Tibial nerve (tissue), 4 donors: ENCODE results near the gene VTN. TPM values are rescaled to one million over a fixed set of nuclear protein-coding genes. Genes with fewer than 3 reads are reported as not detected.

Source experiments
- DNase-seq, 2 donors: peaks; one replicate each; pipeline ENCODE4 v3.0.0-alpha.2; 2019; ENCODE audit warnings: low spot score in 2 of 2
- H3K27ac ChIP-seq, 4 donors: fragments of 200-600 bp; sonication (generic) in 3 of 4; one replicate each; pipeline ENCODE4 v1.5.1; 2017 to 2019; ENCODE audit warnings: mild to moderate bottlenecking in 1 of 4
- H3K27me3 ChIP-seq, 2 donors: fragments of 200-600 bp; sonication (generic) in 1 of 2; one replicate each; pipeline versions ENCODE4 v1.5.1 to v1.6.0; 2017 to 2019
- H3K36me3 ChIP-seq, 3 donors: fragments of 200-600 bp; sonication (generic); one replicate each; pipeline ENCODE4 v1.5.1; 2018 to 2019
- H3K4me1 ChIP-seq, 4 donors: fragments of 200-600 bp; sonication (generic) in 3 of 4; one replicate each; pipeline ENCODE4 v1.5.1; 2017 to 2019
- H3K4me3 ChIP-seq, 4 donors: fragments of 200-600 bp; sonication (generic) in 3 of 4; one replicate each; pipeline ENCODE4 v1.5.1; 2017 to 2019; ENCODE audit warnings: mild to moderate bottlenecking in 1 of 4, moderate library complexity in 1 of 4
- H3K9me3 ChIP-seq, 4 donors: fragments of 200-600 bp; sonication (generic) in 3 of 4; one replicate each; pipeline ENCODE4 v1.5.1; 2017 to 2019
- EP300 ChIP-seq, 2 donors: sonication (generic); formaldehyde crosslinking; IDR thresholded peaks; one replicate each; pipeline ENCODE4 v1.6.1; 2017; ENCODE audit warnings: antibody characterized with exemption in 2 of 2, mild to moderate bottlenecking in 1 of 2
- POLR2A ChIP-seq, 2 donors: fragments of 450-650 bp; IDR thresholded peaks; one replicate each; pipeline ENCODE4 v1.6.1; 2017; ENCODE audit warnings: antibody characterized with exemption in 2 of 2, mild to moderate bottlenecking in 2 of 2, moderate library complexity in 2 of 2
- WGBS, 2 donors: methylation state at CpG; one replicate each; pipeline ENCODE4 v1.1.5; 2018; 5-methylcytosine and 5-hydroxymethylcytosine counted together
- total RNA-seq, 4 donors: library from RNA; depleted of rRNA; stranded (reverse); fragments of >200 nt; gene quantifications; one replicate each; pipeline ENCODE4 v1.1.0, GENCODE V29; 2016
- TF ChIP-seq, protein P1 (sequence below), 5 experiments: fragments of 200-600 bp in 3 of 5; fragments of 450-650 bp in 2 of 5; sonication (generic) in 3 of 5; IDR thresholded peaks; one replicate each; pipeline ENCODE4 v1.5.1; 2016 to 2019; ENCODE audit warnings: antibody characterized with exemption in 5 of 5, mild to moderate bottlenecking in 3 of 5, moderate library complexity in 2 of 5

Gene VTN
- total RNA-seq, 4 donors from 2014 or later: 0.90 to 22.7 (median 1.8) TPM

GRCh38 chr17:28399808-28400207 is 29.7 kb upstream of the VTN start:
- H3K4me3 ChIP-seq: no peak overlapping the region
- peaks cover 0 to 85% (median 0%) of the 10 kb centered on the region in 3 donors for H3K36me3 ChIP-seq
- no peaks in the 10 kb centered on the region for H3K27me3 ChIP-seq
- DNase-seq: no peak
- H3K27ac ChIP-seq: no peak overlapping the region
- peaks cover 0 to 10% (median 2%) of the 10 kb centered on the region in 4 donors for H3K4me1 ChIP-seq
- H3K9me3 ChIP-seq: no peaks in the 10 kb centered on the region
- TF ChIP-seq POLR2A (IDR thresholded peaks at IDR 0.05) (no peak), EP300 (IDR thresholded peaks at IDR 0.05) (no peak)
- TF ChIP-seq, protein P1, sequence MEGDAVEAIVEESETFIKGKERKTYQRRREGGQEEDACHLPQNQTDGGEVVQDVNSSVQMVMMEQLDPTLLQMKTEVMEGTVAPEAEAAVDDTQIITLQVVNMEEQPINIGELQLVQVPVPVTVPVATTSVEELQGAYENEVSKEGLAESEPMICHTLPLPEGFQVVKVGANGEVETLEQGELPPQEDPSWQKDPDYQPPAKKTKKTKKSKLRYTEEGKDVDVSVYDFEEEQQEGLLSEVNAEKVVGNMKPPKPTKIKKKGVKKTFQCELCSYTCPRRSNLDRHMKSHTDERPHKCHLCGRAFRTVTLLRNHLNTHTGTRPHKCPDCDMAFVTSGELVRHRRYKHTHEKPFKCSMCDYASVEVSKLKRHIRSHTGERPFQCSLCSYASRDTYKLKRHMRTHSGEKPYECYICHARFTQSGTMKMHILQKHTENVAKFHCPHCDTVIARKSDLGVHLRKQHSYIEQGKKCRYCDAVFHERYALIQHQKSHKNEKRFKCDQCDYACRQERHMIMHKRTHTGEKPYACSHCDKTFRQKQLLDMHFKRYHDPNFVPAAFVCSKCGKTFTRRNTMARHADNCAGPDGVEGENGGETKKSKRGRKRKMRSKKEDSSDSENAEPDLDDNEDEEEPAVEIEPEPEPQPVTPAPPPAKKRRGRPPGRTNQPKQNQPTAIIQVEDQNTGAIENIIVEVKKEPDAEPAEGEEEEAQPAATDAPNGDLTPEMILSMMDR (IDR thresholded peaks at IDR 0.05): no peak
- WGBS, 2 donors: 95% methylated on average over 4 of the region's 4 CpGs

DNA sequence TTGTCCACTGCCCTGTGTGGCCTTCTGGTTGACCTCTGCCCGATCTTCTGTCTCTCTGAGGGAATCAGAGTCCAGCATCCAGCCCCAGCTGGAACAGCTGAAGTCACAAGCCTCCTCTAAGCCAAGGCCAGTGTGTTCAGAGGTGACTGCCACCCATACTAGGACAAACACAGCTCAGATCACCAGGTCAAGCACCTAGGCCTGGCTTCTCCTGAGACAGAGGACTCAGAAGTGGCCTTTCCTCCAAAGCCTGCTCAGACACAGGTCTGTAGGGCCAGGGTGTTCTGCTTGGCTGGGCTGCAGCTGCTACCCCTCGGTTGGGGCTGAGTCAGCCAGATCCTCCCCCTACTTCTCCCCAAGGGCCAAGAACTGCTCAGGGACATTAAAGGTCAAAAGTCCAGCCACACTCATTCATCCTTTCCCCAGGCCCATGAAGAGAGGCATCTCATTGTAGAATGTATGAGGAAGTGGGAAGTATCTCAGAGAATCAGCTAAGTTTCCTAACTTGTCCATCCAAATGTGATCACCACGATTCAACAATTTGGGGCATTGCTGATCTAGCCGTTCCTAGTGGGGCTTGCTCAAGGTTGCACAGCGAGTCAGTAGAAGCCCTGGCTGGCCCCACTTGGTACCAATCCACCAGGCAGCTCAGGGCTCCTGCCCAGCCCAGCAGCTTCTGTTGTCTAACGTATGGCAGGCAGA is 28.3 kb upstream of the VTN start:
- DNase-seq: no peak
- 43 to 50% methylated on average over 4 to 6 of the region's 6 CpGs for WGBS, 2 donors
- Histone ChIP-seq H3K27me3 (no peaks in the 10 kb centered on the region), H3K9me3 (no peaks in the 10 kb centered on the region), H3K27ac (no peak overlapping the region), H3K36me3 (peaks cover 0 to 97% (median 0%) of the 10 kb centered on the region in 3 donors), H3K4me3 (no peak overlapping the region), H3K4me1 (peaks cover 0 to 2% (median 0%) of the 10 kb centered on the region in 4 donors)
- TF ChIP-seq EP300 (IDR thresholded peaks at IDR 0.05) (no peak), POLR2A (IDR thresholded peaks at IDR 0.05) (no peak)
- TF ChIP-seq, protein P1 (IDR thresholded peaks at IDR 0.05): no peak

GRCh38 chr17:28397687-28398279 is 27.7 kb upstream of the VTN start:
- H3K36me3 ChIP-seq: peaks cover 0 to 99% (median 0%) of the 10 kb centered on the region in 3 donors

GRCh38 chr17:28397275-28397674 is 27.2 kb upstream of the VTN start:
- no peak overlapping the region for H3K27ac ChIP-seq
- peaks cover 0 to 2% (median 0%) of the 10 kb centered on the region in 4 donors for H3K4me1 ChIP-seq
- 95 to 98% methylated on average over 3 of the region's 3 CpGs for WGBS, 2 donors
- no peak for DNase-seq
- TF ChIP-seq POLR2A (IDR thresholded peaks at IDR 0.05) (no peak), EP300 (IDR thresholded peaks at IDR 0.05) (no peak)
- TF ChIP-seq, protein P1 (IDR thresholded peaks at IDR 0.05): no peak
- no peak overlapping the region for H3K4me3 ChIP-seq
- H3K27me3 ChIP-seq: no peaks in the 10 kb centered on the region
- H3K36me3 ChIP-seq: peaks cover 0 to 99% (median 0%) of the 10 kb centered on the region in 3 donors
- no peaks in the 10 kb centered on the region for H3K9me3 ChIP-seq

More at GRCh38 chr17:28397687-28398279, 27.7 kb upstream of the VTN start:
- H3K4me1 ChIP-seq: peaks cover 0 to 2% (median 0%) of the 10 kb centered on the region in 4 donors
- no peaks in the 10 kb centered on the region for H3K27me3 ChIP-seq
- no peak overlapping the region for H3K27ac ChIP-seq
- H3K4me3 ChIP-seq: no peak overlapping the region
- 70 to 72% methylated on average over 7 of the region's 7 CpGs for WGBS, 2 donors
- TF ChIP-seq, protein P1 (IDR thresholded peaks at IDR 0.05): no peak
- TF ChIP-seq EP300 (IDR thresholded peaks at IDR 0.05) (no peak), POLR2A (IDR thresholded peaks at IDR 0.05) (no peak)
- H3K9me3 ChIP-seq: no peaks in the 10 kb centered on the region
- DNase-seq: no peak

GRCh38 chr17:28396635-28397239 is 26.6 kb upstream of the VTN start:
- Histone ChIP-seq H3K36me3 (peaks cover 0 to 99% (median 0%) of the 10 kb centered on the region in 3 donors), H3K9me3 (no peaks in the 10 kb centered on the region), H3K27me3 (no peaks in the 10 kb centered on the region), H3K27ac (no peak overlapping the region), H3K4me1 (peaks cover 0 to 2% (median 0%) of the 10 kb centered on the region in 4 donors), H3K4me3 (no peak overlapping the region)
- no peak for DNase-seq
- TF ChIP-seq EP300 (IDR thresholded peaks at IDR 0.05): no peak
- 77 to 97% methylated on average over 3 to 6 of the region's 6 CpGs for WGBS, 2 donors
